HEK293 (cell line): ENCODE measurements around the gene PHLDB2.

ENCODE experiments used
- CTCF ChIA-PET: fragments of 350-600 bp; formaldehyde crosslinking; extraction: SDS; loops from one replicate; lab custom pipeline; 2021; ENCODE audit warnings: antibody characterized with exemption; lab: Yijun Ruan, JAX
- POLR2A ChIA-PET: fragments of 300-600 bp; formaldehyde crosslinking; extraction: SDS; loops from one replicate; lab custom pipeline; 2020; ENCODE audit warnings: antibody characterized with exemption, inconsistent platforms; lab: Yijun Ruan, JAX
- H3K27ac ChIP-seq: fragments of 200-500 bp; sonication (Bioruptor generic); 2 replicates; pipeline ENCODE4 v1.5.1; 2014; ENCODE audit warnings: low read depth, low read length, control low read depth, inconsistent platforms; ENCODE audit errors: extremely low read depth
- H3K36me3 ChIP-seq, 2 experiments: fragments of 200-500 bp in 1 of 2; sonication (Bioruptor generic) in 1 of 2; 1 replicate in 1 of 2; 2 replicates in 1 of 2; pipeline ENCODE4 v1.5.1; 2014 to 2017; ENCODE audit warnings: inconsistent platforms in 2 of 2, low read length in 2 of 2; ENCODE audit not compliant: control insufficient read depth in 2 of 2, insufficient read depth in 1 of 2
- H3K4me1 ChIP-seq: fragments of 200-500 bp; sonication (Bioruptor generic); 2 replicates; pipeline ENCODE4 v1.5.1; 2014; ENCODE audit warnings: mild to moderate bottlenecking, low read length, inconsistent platforms; ENCODE audit not compliant: control insufficient read depth, insufficient read depth
- H3K4me3 ChIP-seq: 2 replicates; pipeline ENCODE4 v1.5.1; 2011; ENCODE audit warnings: low read depth, mild to moderate bottlenecking, control low read depth, low read length, moderate library complexity
- H3K9me3 ChIP-seq: fragments of 200-500 bp; sonication (Bioruptor generic); 2 replicates; pipeline ENCODE4 v1.5.1; 2014; ENCODE audit warnings: low read depth, low read length, inconsistent platforms; ENCODE audit not compliant: control insufficient read depth, insufficient read depth
- KLF8 ChIP-seq: fragments of 450-650 bp; formaldehyde crosslinking; IDR thresholded peaks from 2 replicates; pipeline ENCODE4 v1.5.1; 2016; ENCODE audit warnings: missing biosample characterization, missing genetic modification characterization
- PRDM10 ChIP-seq: fragments of 450-650 bp; formaldehyde crosslinking; IDR thresholded peaks from 2 replicates; pipeline ENCODE4 v1.5.1; 2016; ENCODE audit warnings: missing biosample characterization, missing genetic modification characterization
- PRDM2 ChIP-seq: fragments of 450-650 bp; formaldehyde crosslinking; IDR thresholded peaks from 2 replicates; pipeline ENCODE4 v1.5.1; 2016; ENCODE audit warnings: missing biosample characterization, missing genetic modification characterization, borderline replicate concordance
- SCRT2 ChIP-seq: fragments of 450-650 bp; formaldehyde crosslinking; IDR thresholded peaks from 2 replicates; pipeline ENCODE4 v1.5.1; 2016; ENCODE audit warnings: missing biosample characterization, missing genetic modification characterization
- YY2 ChIP-seq: fragments of 450-650 bp; formaldehyde crosslinking; IDR thresholded peaks from 2 replicates; pipeline ENCODE4 v1.5.1; 2016; ENCODE audit warnings: missing biosample characterization, missing genetic modification characterization
- ZBTB11 ChIP-seq: fragments of 450-650 bp; formaldehyde crosslinking; conservative IDR thresholded peaks from 2 replicates; pipeline ENCODE4 v1.5.1; 2016; ENCODE audit warnings: low read depth, missing biosample characterization, missing genetic modification characterization
- ZBTB21 ChIP-seq: fragments of 450-650 bp; formaldehyde crosslinking; IDR thresholded peaks from 2 replicates; pipeline ENCODE4 v1.5.1; 2017; ENCODE audit warnings: missing biosample characterization, missing genetic modification characterization
- ZFP69B ChIP-seq: fragments of 450-650 bp; formaldehyde crosslinking; IDR thresholded peaks from 2 replicates; pipeline ENCODE4 v1.5.1; 2016; ENCODE audit warnings: missing biosample characterization, missing genetic modification characterization
- ZNF146 ChIP-seq: fragments of 450-650 bp; formaldehyde crosslinking; IDR thresholded peaks from 2 replicates; pipeline ENCODE4 v1.5.1; 2016; ENCODE audit warnings: missing biosample characterization, missing genetic modification characterization
- ZNF362 ChIP-seq: fragments of 450-650 bp; formaldehyde crosslinking; IDR thresholded peaks from 2 replicates; pipeline ENCODE4 v1.5.1; 2016; ENCODE audit warnings: missing biosample characterization, missing genetic modification characterization

Gene PHLDB2

GRCh38 chr3:111853068-111853467 is 6.0 kb upstream of the PHLDB2 start (continued):
- TF ChIP-seq PRDM10 (tag by site-specific recombination) (no peak), YY2 (tag by site-specific recombination) (no peak)

- ChIA-PET POLR2A (no interaction called here), CTCF (interaction anchor here (1.0 kb wide), 1 partner anchor 139 kb away, joined by 3 read pairs; no protein-coding TSS in a partner anchor)
- no peaks in the 10 kb centered on the region for H3K4me1 ChIP-seq
- no peak overlapping the region for H3K27ac ChIP-seq
- no peaks in the 10 kb centered on the region for H3K36me3 ChIP-seq
- no peak for TF ChIP-seq SCRT2 (tag by site-specific recombination)
- TF ChIP-seq KLF8 (tag by site-specific recombination), result no peak
- TF ChIP-seq ZBTB11, result peak; percentile 38
- TF ChIP-seq ZBTB21 (tag by site-specific recombination), result no peak
- no peak for TF ChIP-seq ZFP69B
- TF ChIP-seq ZNF362 (tag by site-specific recombination), result no peak
- no peak for TF ChIP-seq PRDM2
- TF ChIP-seq ZNF146, result no peak
- TF ChIP-seq, all 188 proteins: peak for 1
- Histone ChIP-seq H3K9me3 (no peaks in the 10 kb centered on the region), H3K4me3 (no peak overlapping the region)
Measured at GRCh38 chr3:111854990-111855389, 4.1 kb upstream of the PHLDB2 start.
